ENCODE measurements around the gene TFIP11.

TFIP11 gene

DNA sequence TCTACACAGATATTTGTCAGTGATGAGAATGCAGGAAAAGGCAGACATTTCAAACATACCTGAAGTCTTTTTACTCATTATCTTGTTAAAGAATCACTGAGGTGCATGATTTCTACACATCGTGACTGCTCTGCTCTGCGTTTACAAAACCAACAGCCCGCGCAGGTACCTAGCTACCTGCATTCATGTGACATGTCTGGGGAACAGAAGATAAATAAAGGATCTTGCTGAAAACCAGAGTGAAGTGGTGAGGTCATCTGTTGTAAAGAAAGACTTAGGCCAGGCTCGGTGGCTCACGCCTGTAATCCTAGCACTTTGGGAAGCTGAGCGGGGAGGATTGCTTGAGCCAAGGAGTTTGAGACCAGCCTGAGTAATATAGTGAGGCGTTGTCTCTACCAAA is 67.5 kb downstream of the TFIP11 start:
- H3K9me2 ChIP-seq (ENCODE audit: low read depth, low read length): no peaks in the 10 kb centered on the region
- no peak overlapping the region for H2AFZ ChIP-seq (ENCODE audit: low read length)
- TF ChIP-seq CTCF (IDR thresholded peaks at IDR 0.05; ENCODE audit: low read length): no peak
- H3K9ac ChIP-seq (ENCODE audit: low read length): no peak overlapping the region
- H3K9me3 ChIP-seq (ENCODE audit: low read length): no peaks in the 10 kb centered on the region
- H4K20me1 ChIP-seq (ENCODE audit: insufficient read depth, low read length): no peaks in the 10 kb centered on the region
- H3K36me3 ChIP-seq (ENCODE audit: insufficient read depth, low read length): peaks cover 3% of the 10 kb centered on the region; the same call in 1 of the 2 replicates
- no peak overlapping the region for H3K4me3 ChIP-seq (ENCODE audit: low read depth, low read length, poor library complexity, severe bottlenecking)
- H3K79me2 ChIP-seq (ENCODE audit: insufficient read depth, low read length): no peaks in the 10 kb centered on the region
- no peak overlapping the region for H3K4me2 ChIP-seq (ENCODE audit: low read length)
- H3K27ac ChIP-seq (ENCODE audit: low read depth, low read length, poor library complexity, severe bottlenecking): no peak overlapping the region
- H3F3A ChIP-seq (ENCODE audit: insufficient read depth, low read length): no peaks in the 10 kb centered on the region
- H3K27me3 ChIP-seq (ENCODE audit: insufficient read depth, low read length): no peaks in the 10 kb centered on the region
- no peaks in the 10 kb centered on the region for H3K4me1 ChIP-seq (ENCODE audit: insufficient read depth, low read length, severe bottlenecking)

DNA sequence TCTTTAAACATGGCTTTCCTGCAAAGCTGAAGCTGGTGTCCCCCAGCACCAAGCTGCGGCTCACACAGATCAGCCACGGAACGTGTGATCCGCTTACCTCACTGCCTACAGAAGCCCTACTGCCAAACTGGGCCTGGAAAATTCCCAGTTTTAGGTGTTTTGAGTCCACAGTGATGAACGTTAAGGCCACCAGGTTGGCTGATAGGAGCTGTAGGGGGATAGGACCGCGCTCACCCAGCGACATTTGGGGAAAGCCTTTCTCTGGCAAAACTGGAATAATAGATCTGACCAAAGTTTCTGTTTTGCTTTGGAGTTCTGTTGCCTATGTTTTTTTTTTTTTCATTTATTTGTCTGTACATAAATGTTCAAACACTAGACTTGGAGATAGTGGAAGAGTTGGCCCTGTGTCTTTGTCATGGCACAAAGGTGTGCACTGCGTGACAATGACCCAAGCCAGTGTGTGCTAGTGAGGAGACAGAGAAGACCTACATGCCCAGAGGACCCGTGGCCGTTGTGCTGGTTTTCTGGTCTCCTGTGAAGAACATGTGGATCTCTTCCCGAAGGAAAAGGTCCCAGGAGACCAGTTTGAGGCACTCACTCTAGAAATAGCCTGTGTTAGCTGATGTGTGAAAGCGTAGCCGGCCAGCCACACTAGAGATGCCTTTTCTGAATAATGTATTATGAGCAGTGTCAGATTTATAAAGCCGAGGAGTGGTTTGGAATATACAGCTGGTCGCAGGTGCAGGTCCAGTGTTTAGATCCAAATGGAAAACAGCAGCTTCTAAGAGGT is 68.2 kb downstream of the TFIP11 start:
- H3K27me3 ChIP-seq (ENCODE audit: insufficient read depth, low read length): no peaks in the 10 kb centered on the region
- H3K27ac ChIP-seq (ENCODE audit: low read depth, low read length, poor library complexity, severe bottlenecking): no peak overlapping the region
- no peaks in the 10 kb centered on the region for H3F3A ChIP-seq (ENCODE audit: insufficient read depth, low read length)
- no peaks in the 10 kb centered on the region for H3K9me3 ChIP-seq (ENCODE audit: low read length)
- H3K4me1 ChIP-seq (ENCODE audit: insufficient read depth, low read length, severe bottlenecking): no peaks in the 10 kb centered on the region
- H3K9me2 ChIP-seq (ENCODE audit: low read depth, low read length): no peaks in the 10 kb centered on the region
- TF ChIP-seq CTCF (IDR thresholded peaks at IDR 0.05; ENCODE audit: low read length): no peak
- TF ChIP-seq EZH2 (IDR thresholded peaks at IDR 0.05; ENCODE audit: borderline replicate concordance, low read length): no peak
- H3K9ac ChIP-seq (ENCODE audit: low read length): no peak overlapping the region
- H3K4me3 ChIP-seq (ENCODE audit: low read depth, low read length, poor library complexity, severe bottlenecking): no peak overlapping the region
- H3K36me3 ChIP-seq (ENCODE audit: insufficient read depth, low read length): no peaks in the 10 kb centered on the region
- H3K4me2 ChIP-seq (ENCODE audit: low read length): no peak overlapping the region
- no peaks in the 10 kb centered on the region for H3K79me2 ChIP-seq (ENCODE audit: insufficient read depth, low read length)
- H2AFZ ChIP-seq (ENCODE audit: low read length): no peak overlapping the region
- H4K20me1 ChIP-seq (ENCODE audit: insufficient read depth, low read length): no peaks in the 10 kb centered on the region

GRCh38 chr22:26442086-26442756 is 70.1 kb downstream of the TFIP11 start:
- H3K79me2 ChIP-seq (ENCODE audit: insufficient read depth, low read length): no peaks in the 10 kb centered on the region
- H3F3A ChIP-seq (ENCODE audit: insufficient read depth, low read length): no peaks in the 10 kb centered on the region
- H3K27me3 ChIP-seq (ENCODE audit: insufficient read depth, low read length): no peaks in the 10 kb centered on the region
- H3K9me3 ChIP-seq (ENCODE audit: low read length): no peaks in the 10 kb centered on the region
- H4K20me1 ChIP-seq (ENCODE audit: insufficient read depth, low read length): no peaks in the 10 kb centered on the region
- no peak for TF ChIP-seq EZH2 (IDR thresholded peaks at IDR 0.05; ENCODE audit: borderline replicate concordance, low read length)
- no peak for TF ChIP-seq CTCF (IDR thresholded peaks at IDR 0.05; ENCODE audit: low read length)
- H2AFZ ChIP-seq (ENCODE audit: low read length): no peak overlapping the region
- no peak overlapping the region for H3K4me3 ChIP-seq (ENCODE audit: low read depth, low read length, poor library complexity, severe bottlenecking)
- no peak overlapping the region for H3K9ac ChIP-seq (ENCODE audit: low read length)
- H3K4me1 ChIP-seq (ENCODE audit: insufficient read depth, low read length, severe bottlenecking): no peaks in the 10 kb centered on the region
- H3K27ac ChIP-seq (ENCODE audit: low read depth, low read length, poor library complexity, severe bottlenecking): no peak overlapping the region
- no peak overlapping the region for H3K4me2 ChIP-seq (ENCODE audit: low read length)
- no peaks in the 10 kb centered on the region for H3K36me3 ChIP-seq (ENCODE audit: insufficient read depth, low read length)
- H3K9me2 ChIP-seq (ENCODE audit: low read depth, low read length): no peaks in the 10 kb centered on the region
